CD8-positive, alpha-beta memory T cell (primary cell): ENCODE measurements around the gene LMAN2L. TPM values are rescaled to one million over a fixed set of nuclear protein-coding genes. Genes with fewer than 3 reads are reported as not detected.

Experiments used
- CTCF ChIA-PET: fragments of 350-600 bp; sonication (Branson Sonifier 250); formaldehyde crosslinking; loops from one replicate; lab custom pipeline; 2021; ENCODE audit warnings: antibody characterized with exemption; lab: Charles Lee
- POLR2A ChIA-PET: fragments of 350-600 bp; sonication (Branson Sonifier 250); formaldehyde crosslinking; loops from one replicate; lab custom pipeline; 2021; ENCODE audit warnings: antibody characterized with exemption; lab: Charles Lee
- DNase-seq, 5 donors: peaks; one replicate each; pipeline versions ENCODE4 v3.0.0 to v3.0.0-alpha.2; 2020 to 2022; ENCODE audit warnings: mixed read lengths in 1 of 5
- H3K27ac ChIP-seq: one replicate; pipeline ENCODE4 v1.7.0; 2013; ENCODE audit warnings: low read depth, mild to moderate bottlenecking, low read length, moderate library complexity
- H3K27me3 ChIP-seq: 2 replicates; pipeline ENCODE4 v1.7.0; 2013; ENCODE audit warnings: low read length, mild to moderate bottlenecking; ENCODE audit not compliant: insufficient read depth, poor library complexity, severe bottlenecking
- H3K36me3 ChIP-seq: 2 replicates; pipeline ENCODE4 v1.7.0; 2013; ENCODE audit warnings: mild to moderate bottlenecking, low read length, moderate library complexity; ENCODE audit not compliant: insufficient read depth
- H3K4me1 ChIP-seq: 2 replicates; pipeline ENCODE4 v1.7.0; 2013; ENCODE audit warnings: mild to moderate bottlenecking, low read length, moderate library complexity; ENCODE audit not compliant: insufficient read depth
- H3K4me3 ChIP-seq: 2 replicates; pipeline ENCODE4 v1.7.0; 2013; ENCODE audit warnings: mild to moderate bottlenecking, low read length
- H3K9me3 ChIP-seq: 2 replicates; pipeline ENCODE4 v1.7.0; 2013; ENCODE audit warnings: mild to moderate bottlenecking, low read length
- H3K27ac Mint-ChIP-seq, 8 donors: one replicate each; pipeline ENCODE4 v1.8.0; 2020 to 2021; ENCODE audit warnings: mixed read lengths in 8 of 8, mild to moderate bottlenecking in 6 of 8, inconsistent platforms in 3 of 8, moderate library complexity in 3 of 8
- H3K27me3 Mint-ChIP-seq, 2 donors: one replicate each; pipeline ENCODE4 v1.8.0; 2020 to 2021; ENCODE audit warnings: mixed read lengths in 2 of 2, mild to moderate bottlenecking in 1 of 2, moderate library complexity in 1 of 2
- H3K36me3 Mint-ChIP-seq, 3 donors: one replicate each; pipeline ENCODE4 v1.8.0; 2020 to 2021; ENCODE audit warnings: mixed read lengths in 3 of 3, inconsistent platforms in 1 of 3, mild to moderate bottlenecking in 1 of 3
- H3K4me1 Mint-ChIP-seq, 3 donors: one replicate each; pipeline ENCODE4 v1.8.0; 2020 to 2021; ENCODE audit warnings: mixed read lengths in 3 of 3, inconsistent platforms in 1 of 3, mild to moderate bottlenecking in 1 of 3
- H3K4me3 Mint-ChIP-seq, 7 donors: one replicate each; pipeline ENCODE4 v1.8.0; 2020 to 2021; ENCODE audit warnings: mixed read lengths in 7 of 7, mild to moderate bottlenecking in 6 of 7, moderate library complexity in 4 of 7, inconsistent platforms in 2 of 7
- H3K9me3 Mint-ChIP-seq, 5 donors: one replicate each; pipeline ENCODE4 v1.8.0; 2020 to 2022; ENCODE audit warnings: mixed read lengths in 5 of 5, mild to moderate bottlenecking in 3 of 5, moderate library complexity in 2 of 5, inconsistent platforms in 1 of 5
- polyA plus RNA-seq: library from polyadenylated mRNA; unstranded; fragments of 300-500 nt; fragmentation: Illumina TruSeq; gene quantifications from one replicate; pipeline ENCODE4 v1.2.3, GENCODE V29; 2021
- total RNA-seq, 2 experiments: library from RNA; stranded (reverse); gene quantifications; one replicate each; pipeline ENCODE4 v1.2.3, GENCODE V29; 2021

Gene LMAN2L
- total and polyA plus RNA-seq, 3 experiments from 2014 or later, result 9.4 to 25.9 (median 9.9) TPM

DNA sequence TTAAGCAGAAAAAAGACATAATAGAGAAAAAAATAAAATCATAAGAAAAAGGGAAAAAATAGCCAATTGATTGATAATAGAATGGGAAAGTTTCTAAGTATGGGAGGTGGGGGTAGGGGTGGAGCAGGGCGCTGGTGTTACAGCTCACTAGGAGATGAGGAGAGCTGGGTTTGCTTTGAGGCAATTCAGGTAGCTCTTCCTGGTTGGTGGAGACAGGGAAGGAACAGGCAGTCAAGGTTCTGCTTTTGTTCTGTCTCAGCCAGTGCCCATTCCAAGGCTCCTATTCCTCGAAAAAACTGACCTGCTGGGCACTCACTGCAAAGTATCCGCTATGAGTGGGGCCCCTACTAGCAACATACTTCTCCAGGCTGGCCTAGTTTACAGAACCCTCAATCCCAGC is 19.1 kb upstream of the LMAN2L start:
- DNase-seq, result no peak
- peak overlapping the region in 4 of 7 donors; percentile 23 to 86 (median 49) for H3K4me3 Mint-ChIP-seq
- no peaks in the 10 kb centered on the region for H3K9me3 ChIP-seq
- H3K27ac ChIP-seq, result no peak overlapping the region
- H3K9me3 Mint-ChIP-seq, result no peaks in the 10 kb centered on the region
- POLR2A ChIA-PET, result no interaction called here
- no peaks in the 10 kb centered on the region for H3K27me3 ChIP-seq
- H3K4me1 Mint-ChIP-seq, result peaks cover 38 to 49% (median 45%) of the 10 kb centered on the region in 3 donors
- H3K27me3 Mint-ChIP-seq, result peaks cover 0 to 1% of the 10 kb centered on the region in 2 donors
- CTCF ChIA-PET, result interaction anchor here (1.6 to 2.8 kb wide), 2 partner anchors 10 to 57 kb away, joined by 4 to 7 read pairs; no protein-coding TSS in a partner anchor
- no peaks in the 10 kb centered on the region for H3K36me3 Mint-ChIP-seq
- H3K27ac Mint-ChIP-seq, result peak overlapping the region; percentile 50 to 95 (median 86)
- peaks cover 45% of the 10 kb centered on the region for H3K4me1 ChIP-seq
- H3K4me3 ChIP-seq, result no peak overlapping the region
- no peaks in the 10 kb centered on the region for H3K36me3 ChIP-seq

GRCh38 chr2:96757477-96757860 is 17.6 kb upstream of the LMAN2L start:
- peak overlapping the region in 1 of 7 donors; percentile 36 for H3K4me3 Mint-ChIP-seq
- H3K36me3 ChIP-seq, result no peaks in the 10 kb centered on the region
- peak overlapping the region in 1 of 8 donors; percentile 59 for H3K27ac Mint-ChIP-seq
- POLR2A ChIA-PET, result no interaction called here
- no peaks in the 10 kb centered on the region for H3K27me3 Mint-ChIP-seq
- H3K4me3 ChIP-seq, result no peak overlapping the region
- no peak for DNase-seq
- no peaks in the 10 kb centered on the region for H3K9me3 Mint-ChIP-seq
- H3K4me1 ChIP-seq, result peaks cover 30% of the 10 kb centered on the region
- no peaks in the 10 kb centered on the region for H3K36me3 Mint-ChIP-seq
- H3K27ac ChIP-seq, result no peak overlapping the region
- peaks cover 25 to 33% (median 30%) of the 10 kb centered on the region in 3 donors for H3K4me1 Mint-ChIP-seq
- H3K27me3 ChIP-seq, result no peaks in the 10 kb centered on the region
- CTCF ChIA-PET, result interaction anchor here (0.7 to 1.0 kb wide), 2 partner anchors 15 to 100 kb away, joined by 3 to 4 read pairs; partner anchors contain the start of gene ANKRD39
- H3K9me3 ChIP-seq, result no peaks in the 10 kb centered on the region

GRCh38 chr2:96756788-96757476 is 17.1 kb upstream of the LMAN2L start:
- Histone ChIP-seq H3K27me3 (no peaks in the 10 kb centered on the region), H3K9me3 (no peaks in the 10 kb centered on the region), H3K4me3 (no peak overlapping the region), H3K27ac (no peak overlapping the region), H3K4me1 (peaks cover 24% of the 10 kb centered on the region), H3K36me3 (no peaks in the 10 kb centered on the region)
- Mint-ChIP-seq H3K27ac (peak overlapping the region in 1 of 8 donors; percentile 14), H3K4me3 (no peak overlapping the region), H3K4me1 (peaks cover 19 to 28% (median 25%) of the 10 kb centered on the region in 3 donors), H3K36me3 (no peaks in the 10 kb centered on the region), H3K9me3 (no peaks in the 10 kb centered on the region), H3K27me3 (no peaks in the 10 kb centered on the region)
- POLR2A ChIA-PET, result interaction anchor here (0.7 kb wide), 1 partner anchor 48 kb away, joined by 5 read pairs; no protein-coding TSS in a partner anchor
- DNase-seq, result no peak
- CTCF ChIA-PET, result interaction anchor here (1.0 kb wide), 1 partner anchor 14 kb away, joined by 4 read pairs; no protein-coding TSS in a partner anchor

- no peaks in the 10 kb centered on the region for H3K9me3 Mint-ChIP-seq
- H3K36me3 Mint-ChIP-seq, result no peaks in the 10 kb centered on the region
- no peak overlapping the region for H3K27ac Mint-ChIP-seq
- POLR2A ChIA-PET, result interaction anchor here (1.0 kb wide), 1 partner anchor 14 kb away, joined by 3 read pairs; no protein-coding TSS in a partner anchor
- Histone ChIP-seq H3K4me1 (peaks cover 4% of the 10 kb centered on the region), H3K36me3 (no peaks in the 10 kb centered on the region), H3K27me3 (no peaks in the 10 kb centered on the region), H3K4me3 (no peak overlapping the region), H3K9me3 (no peaks in the 10 kb centered on the region), H3K27ac (no peak overlapping the region)
- peaks cover 0 to 4% of the 10 kb centered on the region in 2 donors for H3K27me3 Mint-ChIP-seq
- no peak for DNase-seq
- CTCF ChIA-PET, result no interaction called here
- H3K4me3 Mint-ChIP-seq, result no peak overlapping the region
- peaks cover 1 to 6% (median 5%) of the 10 kb centered on the region in 3 donors for H3K4me1 Mint-ChIP-seq
Observed at GRCh38 chr2:96754317-96754716, 14.5 kb upstream of the LMAN2L start.

DNA sequence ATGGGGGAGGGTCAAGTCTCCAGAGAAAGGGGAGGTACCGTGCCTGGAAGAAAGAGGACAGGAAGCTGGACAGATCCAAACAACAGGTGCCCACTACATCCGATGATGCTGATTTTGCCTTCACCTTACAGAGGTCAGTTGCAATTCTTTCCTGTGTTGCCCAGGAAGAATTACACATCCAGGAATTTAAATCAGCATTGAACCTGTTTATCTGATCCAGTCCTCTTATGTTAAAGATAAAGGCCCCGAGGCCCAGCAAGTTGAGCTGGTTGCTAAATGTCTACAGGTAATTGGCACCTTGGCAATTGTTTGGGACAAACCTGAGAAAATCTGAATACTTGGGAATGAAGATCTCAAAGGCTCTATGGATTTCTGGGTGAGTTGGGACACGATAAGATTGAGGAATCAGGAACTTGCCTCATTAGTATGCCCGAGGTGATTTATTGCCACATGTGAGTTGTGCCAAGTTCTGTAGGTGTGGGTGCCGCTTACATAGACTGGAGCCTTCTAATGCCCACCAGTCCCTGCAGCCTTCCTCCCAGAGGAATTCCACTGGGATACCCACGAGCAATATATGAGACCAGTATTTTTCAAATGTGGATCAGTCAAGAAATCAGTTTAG is 13.9 kb upstream of the LMAN2L start:
- H3K36me3 Mint-ChIP-seq, result no peaks in the 10 kb centered on the region
- Histone ChIP-seq H3K9me3 (no peaks in the 10 kb centered on the region), H3K27me3 (no peaks in the 10 kb centered on the region), H3K4me3 (no peak overlapping the region), H3K27ac (no peak overlapping the region), H3K4me1 (no peaks in the 10 kb centered on the region), H3K36me3 (no peaks in the 10 kb centered on the region)
- DNase-seq, result no peak
- peaks cover 0 to 4% of the 10 kb centered on the region in 2 donors for H3K27me3 Mint-ChIP-seq
- CTCF ChIA-PET, result interaction anchor here (1.2 kb wide), 1 partner anchor 9 kb away, joined by 4 read pairs; no protein-coding TSS in a partner anchor
- POLR2A ChIA-PET, result interaction anchor here (1.0 kb wide), 1 partner anchor 13 kb away, joined by 3 read pairs; no protein-coding TSS in a partner anchor
- H3K4me3 Mint-ChIP-seq, result no peak overlapping the region
- peaks cover 0 to under 1% (median 0%) of the 10 kb centered on the region in 3 donors for H3K4me1 Mint-ChIP-seq
- H3K27ac Mint-ChIP-seq, result peak overlapping the region in 1 of 8 donors; percentile 2
- H3K9me3 Mint-ChIP-seq, result no peaks in the 10 kb centered on the region

- Histone ChIP-seq H3K27me3 (no peaks in the 10 kb centered on the region), H3K27ac (no peak overlapping the region), H3K4me1 (no peaks in the 10 kb centered on the region), H3K4me3 (no peak overlapping the region), H3K9me3 (no peaks in the 10 kb centered on the region), H3K36me3 (no peaks in the 10 kb centered on the region)
- Mint-ChIP-seq H3K9me3 (no peaks in the 10 kb centered on the region), H3K4me3 (no peak overlapping the region), H3K27me3 (peaks cover 0 to 4% of the 10 kb centered on the region in 2 donors), H3K4me1 (no peaks in the 10 kb centered on the region), H3K27ac (peak overlapping the region in 1 of 8 donors; percentile 60), H3K36me3 (no peaks in the 10 kb centered on the region)
- POLR2A ChIA-PET, result no interaction called here
- CTCF ChIA-PET, result no interaction called here
- no peak for DNase-seq
Observed at GRCh38 chr2:96751800-96752199, 11.9 kb upstream of the LMAN2L start.

GRCh38 chr2:96747061-96747617 is 7.3 kb upstream of the LMAN2L start:
- no peaks in the 10 kb centered on the region for H3K27me3 ChIP-seq
- no peaks in the 10 kb centered on the region for H3K9me3 ChIP-seq
- H3K27ac ChIP-seq, result no peak overlapping the region
- ChIA-PET CTCF (no interaction called here), POLR2A (no interaction called here)
- peaks cover 0 to 2% (median 2%) of the 10 kb centered on the region in 3 donors for H3K4me1 Mint-ChIP-seq
- no peak for DNase-seq
- H3K4me3 Mint-ChIP-seq, result no peak overlapping the region
- peak overlapping the region in 1 of 8 donors; percentile 88 for H3K27ac Mint-ChIP-seq
- no peaks in the 10 kb centered on the region for H3K4me1 ChIP-seq
- H3K36me3 ChIP-seq, result no peaks in the 10 kb centered on the region
- H3K9me3 Mint-ChIP-seq, result no peaks in the 10 kb centered on the region
- no peak overlapping the region for H3K4me3 ChIP-seq
- H3K27me3 Mint-ChIP-seq, result peaks cover 2 to 4% of the 10 kb centered on the region in 2 donors
- H3K36me3 Mint-ChIP-seq, result no peaks in the 10 kb centered on the region
